ENCODE results near the gene SLC7A7.
A peak's percentile ranks its signal among the peaks of the same experiment; 100 is the strongest.
"Not testable (repeated sequence)": the region's sequence is repeated elsewhere in the genome, so short reads cannot be mapped to it uniquely, and the experiment has no call there.

Gene SLC7A7

GRCh38 chr14:22814941-22815713, at the start of gene SLC7A7:
Gene SLC7A7, minus strand, starts transcription at chr14:22815435. Its CDS starts 2,037 bp downstream, at chr14:22813398.
- DNase-seq: peak; percentile 53

GRCh38 chr14:22864979-22865378, 49.7 kb upstream of the SLC7A7 start:
- DNase-seq: no peak

GRCh38 chr14:22861651-22862050, 46.4 kb upstream of the SLC7A7 start:
- DNase-seq: no peak

- DNase-seq: not testable (repeated sequence)
Observed at GRCh38 chr14:22860377-22860776, 45.1 kb upstream of the SLC7A7 start.

GRCh38 chr14:22856428-22856827, 41.2 kb upstream of the SLC7A7 start:
- no peak for DNase-seq

- DNase-seq: no peak
Observed at GRCh38 chr14:22854963-22855724, 39.9 kb upstream of the SLC7A7 start.

- DNase-seq: not testable (repeated sequence)
Observed at GRCh38 chr14:22854296-22854695, 39.1 kb upstream of the SLC7A7 start.

- peak; percentile 91 for DNase-seq
Observed at GRCh38 chr14:22852940-22853767, 37.9 kb upstream of the SLC7A7 start.

GRCh38 chr14:22852599-22852939, 37.3 kb upstream of the SLC7A7 start:
- no peak for DNase-seq

- DNase-seq: not testable (repeated sequence)
Observed at GRCh38 chr14:22852178-22852577, 36.9 kb upstream of the SLC7A7 start.

- peak; percentile 95 for DNase-seq
Observed at GRCh38 chr14:22850944-22851764, 35.9 kb upstream of the SLC7A7 start.

- DNase-seq: no peak
Observed at GRCh38 chr14:22849212-22849819, 34.1 kb upstream of the SLC7A7 start.

- peak; percentile 84 for DNase-seq
Observed at GRCh38 chr14:22848351-22849164, 33.3 kb upstream of the SLC7A7 start.

GRCh38 chr14:22847661-22848341, 32.6 kb upstream of the SLC7A7 start:
- DNase-seq: peak; percentile 95

- DNase-seq: no peak
Observed at GRCh38 chr14:22846811-22847307, 31.6 kb upstream of the SLC7A7 start.

GRCh38 chr14:22845821-22846625, 30.8 kb upstream of the SLC7A7 start:
- no peak for DNase-seq

- DNase-seq: no peak
Observed at GRCh38 chr14:22845103-22845394, 29.8 kb upstream of the SLC7A7 start.

- DNase-seq: no peak
Observed at GRCh38 chr14:22844221-22845102, 29.2 kb upstream of the SLC7A7 start.

All from suppressor macrophage treated with lipopolysaccharide for 4 hours (primary cell).